CMK (cell line): ENCODE measurements around the gene PSPN.
"Not testable (repeated sequence)": the region's sequence is repeated elsewhere in the genome, so short reads cannot be mapped to it uniquely, and the experiment has no call there.

Source experiments
- DNase-seq: peaks from one replicate; pipeline ENCODE4 v3.0.0-alpha.2; 2010; ENCODE audit warnings: low read depth

Gene PSPN

DNA sequence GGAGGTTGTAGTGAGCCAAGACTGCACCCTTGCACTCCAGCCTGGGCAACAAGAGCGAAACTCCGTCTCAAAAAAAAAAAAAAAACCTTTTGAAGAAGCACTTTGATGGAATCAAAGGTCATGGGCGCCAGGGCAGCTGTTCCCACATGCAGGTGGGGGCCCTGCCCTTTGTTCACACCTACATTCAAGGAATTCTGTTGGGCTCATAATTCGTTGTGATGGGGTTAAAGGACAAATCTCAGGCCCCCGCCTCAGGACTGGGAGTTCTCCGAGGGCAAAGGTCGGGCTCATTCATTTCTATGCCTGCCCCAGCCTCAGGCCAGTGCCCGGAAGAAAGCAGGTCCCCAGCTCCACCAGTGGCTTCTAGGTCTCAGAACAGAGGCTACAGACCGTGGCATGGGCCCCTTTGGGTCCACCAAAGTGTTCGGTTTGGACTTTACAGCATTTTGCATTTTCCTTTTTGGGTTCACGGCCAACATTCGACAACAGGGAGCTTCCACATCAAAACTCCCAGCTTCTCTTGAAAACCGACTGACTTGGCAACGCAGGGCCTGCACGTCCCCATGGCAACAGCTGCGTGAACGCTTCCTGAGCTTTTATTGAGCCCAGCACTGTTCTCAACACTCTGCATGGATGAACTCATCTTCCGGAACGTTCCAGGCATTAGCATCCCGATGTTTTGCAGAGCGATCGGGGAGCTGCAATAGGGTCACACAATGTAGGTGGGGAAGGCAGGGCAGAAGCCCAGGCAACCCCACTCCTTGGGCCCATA is 27.3 kb upstream of the PSPN start:
- no peak for DNase-seq

DNA sequence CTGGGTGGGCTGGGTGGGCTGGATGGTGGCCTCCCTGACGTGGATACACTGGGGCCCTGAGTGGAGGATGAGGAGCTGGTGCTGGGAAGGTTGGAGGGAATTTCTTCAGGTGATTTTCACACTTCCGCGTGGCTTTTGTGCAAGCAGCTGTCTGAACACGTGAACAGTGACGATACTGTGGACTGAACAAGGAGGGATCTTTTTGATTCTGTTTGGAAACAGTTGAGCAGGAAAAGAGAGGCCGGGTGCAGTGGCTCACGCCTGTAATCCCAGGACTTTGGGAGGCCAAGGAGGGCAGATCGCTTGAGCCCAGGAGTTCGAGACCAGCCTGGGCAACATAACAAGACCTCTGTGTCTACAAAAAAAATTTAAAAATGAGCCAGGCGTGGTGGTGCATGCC is 26.3 kb upstream of the PSPN start:
- no peak for DNase-seq

DNA sequence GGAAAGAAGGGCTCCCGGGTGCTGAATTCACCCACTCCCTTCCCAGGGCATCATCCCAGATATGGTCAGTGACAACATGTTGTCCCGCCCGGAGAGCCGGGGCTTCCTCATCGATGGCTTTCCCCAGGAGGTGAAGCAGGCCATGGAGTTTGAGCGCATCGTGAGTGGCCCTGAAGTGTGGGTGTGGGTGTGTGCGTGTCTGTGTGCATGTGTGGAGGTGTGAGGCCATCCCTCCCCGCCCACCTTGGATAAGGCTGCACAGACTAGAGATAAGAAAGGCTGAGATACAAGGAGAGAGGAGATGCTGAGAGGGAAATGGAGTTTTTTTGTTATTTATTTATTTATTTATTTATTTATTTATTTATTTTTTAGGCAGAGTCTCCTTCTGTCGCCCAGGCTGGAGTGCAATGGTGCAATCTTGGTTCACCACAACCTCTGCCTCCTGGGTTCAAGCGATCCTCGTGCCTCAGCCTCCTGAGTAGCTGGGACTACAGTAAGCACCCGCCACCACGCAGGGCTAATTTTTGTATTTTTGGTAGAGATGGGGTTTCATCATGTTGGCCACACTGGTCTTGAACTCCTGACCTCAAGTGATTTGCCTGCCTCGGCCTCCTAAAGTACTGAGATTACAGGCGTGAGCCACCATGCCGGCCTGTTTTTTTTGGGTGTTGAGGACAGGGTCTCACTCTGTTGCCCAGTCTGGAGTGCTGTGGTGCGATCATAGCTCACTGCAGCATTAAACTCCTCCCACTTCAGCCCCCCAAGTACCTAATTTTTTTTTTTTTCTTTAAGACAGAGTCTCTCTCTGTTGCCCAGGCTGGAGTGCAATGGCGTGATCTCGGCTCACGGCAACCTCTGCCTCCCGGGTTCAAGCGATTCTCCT is 24.6 kb upstream of the PSPN start:
- not testable (repeated sequence) for DNase-seq

DNA sequence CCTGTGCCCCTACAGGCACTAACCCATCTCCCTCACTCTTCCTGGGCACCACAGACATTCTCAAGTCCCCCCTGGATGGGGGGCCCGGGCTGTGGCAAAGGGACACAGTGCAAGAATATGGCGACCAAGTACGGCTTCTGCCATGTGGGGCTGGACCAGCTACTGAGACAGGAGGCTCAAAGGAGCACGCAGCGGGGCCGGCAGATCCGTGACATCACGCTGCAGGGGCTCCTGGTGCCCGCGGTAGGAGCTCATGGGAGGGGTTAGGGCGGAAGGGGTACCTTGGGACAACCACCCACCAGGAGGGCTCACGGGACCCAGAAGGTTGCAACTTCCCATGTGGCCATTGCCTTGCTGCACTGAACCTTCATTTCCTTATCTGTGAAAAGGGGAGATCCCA is 20.6 kb upstream of the PSPN start:
- no peak for DNase-seq

DNA sequence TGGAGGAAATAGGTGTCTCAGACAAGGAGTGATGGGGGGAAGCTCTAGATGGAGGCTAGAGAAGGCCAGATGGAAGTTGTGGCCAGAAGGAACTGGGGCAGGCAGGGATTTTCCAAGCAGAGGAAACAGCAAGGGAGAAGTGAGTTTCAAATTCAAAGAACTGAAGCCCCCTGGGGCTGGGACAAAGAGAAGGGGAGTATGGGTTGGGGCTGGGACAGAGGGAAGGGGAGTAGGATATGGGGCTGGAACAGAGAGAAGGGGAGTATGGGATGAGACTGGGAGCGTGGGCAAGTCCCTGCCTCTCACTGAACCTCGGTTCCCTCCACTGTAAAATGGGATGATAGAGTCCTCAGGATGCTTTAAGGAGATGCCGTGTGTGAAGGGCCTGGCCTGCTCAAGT is 19.1 kb upstream of the PSPN start:
- no peak for DNase-seq

DNA sequence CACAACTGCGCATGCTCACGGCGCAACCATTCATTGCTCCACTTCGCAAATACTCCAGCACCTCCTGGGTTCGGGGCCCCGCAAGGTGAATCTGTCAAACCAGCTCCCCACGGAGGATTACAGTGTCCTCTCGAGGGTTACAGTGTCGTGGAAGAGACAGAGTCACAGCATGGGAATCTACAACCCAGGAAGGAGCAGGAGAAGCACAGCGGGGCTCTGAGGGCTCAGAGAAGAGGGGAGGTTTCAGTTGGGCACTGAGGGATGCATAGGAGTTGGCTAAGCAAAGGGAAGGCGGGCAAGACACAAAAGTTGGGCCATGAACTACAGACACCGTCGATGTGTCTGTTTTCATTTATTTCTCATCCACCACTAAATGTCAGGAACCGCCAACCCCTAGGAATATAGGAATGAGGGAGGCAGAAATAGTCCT is 18.3 kb upstream of the PSPN start:
- DNase-seq, result no peak

DNA sequence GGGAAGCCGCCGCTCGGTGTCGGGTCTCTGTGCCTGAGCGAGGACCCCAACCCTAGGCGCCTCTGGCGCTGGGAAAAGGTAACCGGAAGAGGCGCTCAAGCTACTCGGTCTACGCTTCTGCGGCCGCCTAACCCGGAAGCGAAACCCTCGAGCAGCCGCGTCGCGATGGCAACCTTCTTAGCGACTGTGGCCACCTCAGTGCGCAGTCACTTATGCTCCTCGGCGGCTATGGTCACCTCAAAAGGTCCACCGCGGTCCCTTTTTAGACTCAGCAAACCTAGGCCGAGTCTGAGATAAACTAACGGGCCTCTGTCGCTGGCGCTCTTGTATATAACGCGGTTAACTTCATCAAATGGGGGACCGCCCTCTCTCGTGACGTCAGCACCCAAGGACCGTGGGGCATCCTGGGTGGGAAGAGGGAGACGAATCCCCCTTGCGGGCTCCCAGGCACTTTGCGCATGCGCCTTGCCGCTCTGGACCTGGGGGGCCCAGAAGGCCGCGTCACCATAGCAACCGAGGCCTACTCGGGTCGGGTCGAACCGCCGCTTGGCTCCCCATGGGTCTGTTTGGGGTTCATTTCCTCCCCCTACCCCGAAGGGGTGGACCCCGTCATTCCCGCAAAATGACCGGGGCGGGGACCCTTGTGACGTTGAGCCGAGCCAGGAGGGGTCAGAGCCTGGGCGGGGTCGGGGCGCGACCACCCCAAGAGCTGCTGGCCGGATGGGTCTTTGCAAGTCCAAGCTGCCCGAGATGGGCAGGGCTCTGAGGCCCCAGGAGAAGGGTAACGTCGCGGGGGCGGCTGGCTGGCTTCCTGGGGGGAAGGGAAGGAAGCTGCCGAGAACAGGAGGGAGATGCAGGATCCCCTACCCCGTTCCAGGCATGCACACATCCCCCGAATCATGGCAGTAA is 17.6 kb upstream of the PSPN start, which contains the start of gene GTF2F1:
Gene GTF2F1, minus strand, starts transcription at position 91 of the 909 bp plus-strand sequence. CDS start 169 bp downstream, outside the sequence.
- DNase-seq, result peak; percentile 82

DNA sequence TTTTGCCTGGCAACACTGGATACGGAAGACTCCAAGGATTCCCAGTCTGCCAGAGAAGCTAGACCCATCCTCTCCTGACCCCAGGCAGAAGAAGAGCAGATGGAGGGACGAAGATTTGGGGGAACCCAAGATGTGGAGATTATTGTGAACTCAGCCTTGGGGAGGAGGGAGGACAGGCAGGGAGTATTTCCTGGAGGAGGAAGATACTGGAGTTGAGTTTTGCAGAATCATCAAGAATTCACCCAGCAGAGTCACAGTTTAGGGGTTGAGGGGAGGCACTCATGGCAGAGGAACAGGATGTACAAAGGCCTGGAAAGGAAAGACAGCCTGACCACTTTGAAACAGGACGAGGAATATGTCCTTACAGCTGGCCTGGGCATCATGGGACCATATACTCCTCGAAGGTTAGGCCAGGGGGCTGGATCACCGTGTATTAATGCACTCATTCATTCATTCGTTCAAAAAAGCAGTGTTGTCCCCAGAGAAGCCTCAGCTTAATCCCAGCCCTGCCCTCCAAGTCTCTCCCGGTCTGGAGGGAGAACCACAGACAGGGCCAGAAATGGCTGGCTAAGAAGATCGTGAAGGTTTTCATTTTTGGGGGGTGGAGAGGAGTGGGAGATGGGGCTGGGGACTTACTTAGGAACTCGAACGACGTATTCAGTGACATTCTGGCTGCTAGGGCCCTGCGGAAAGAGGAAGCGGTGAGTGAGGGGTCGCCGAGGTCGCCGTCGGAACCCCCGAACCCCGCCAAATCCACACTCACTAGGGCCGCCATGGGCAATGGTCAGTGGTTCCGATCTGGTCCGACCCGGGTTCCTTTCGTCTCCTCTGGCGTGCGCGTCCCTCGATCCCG is 16.7 kb upstream of the PSPN start:
- DNase-seq, result no peak

DNA sequence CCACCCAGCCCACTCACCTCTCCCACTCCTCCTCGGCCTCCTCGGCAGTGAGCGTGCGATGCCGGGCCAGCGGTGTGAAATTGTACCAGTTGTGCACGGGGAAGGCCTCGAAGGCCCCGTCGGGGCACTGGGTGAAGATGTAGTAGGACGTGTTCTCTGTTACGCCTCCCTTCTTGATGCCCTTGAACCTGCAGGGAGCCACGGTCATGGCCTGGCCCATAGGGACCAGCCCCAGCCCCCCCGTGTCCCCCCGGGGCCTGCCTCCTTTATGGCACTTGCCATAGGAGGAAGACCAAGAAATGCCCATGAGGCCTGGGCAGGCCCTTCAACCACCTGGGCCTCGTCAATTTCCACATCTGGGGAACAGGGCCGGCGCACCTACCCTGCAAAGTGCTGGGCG is 11.6 kb upstream of the PSPN start:
- no peak for DNase-seq

DNA sequence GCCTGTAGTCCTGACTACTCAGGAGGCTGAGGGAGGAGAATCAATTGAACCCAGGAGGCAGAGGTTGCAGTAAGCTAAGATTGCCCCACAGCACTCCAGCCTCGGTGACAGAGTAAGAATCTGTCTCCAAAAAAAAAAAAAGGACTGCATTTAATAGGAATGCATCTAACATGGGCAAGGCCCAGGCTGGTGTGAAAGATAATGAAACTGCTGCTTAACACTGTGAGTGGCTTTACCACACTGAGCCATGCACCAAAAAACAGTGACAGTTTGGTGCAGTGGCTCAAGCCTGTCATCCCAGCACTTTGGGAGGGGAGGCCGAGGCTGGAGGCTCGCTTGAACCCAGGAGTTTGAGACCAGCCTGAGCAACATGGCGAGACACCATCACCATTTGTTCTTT is 8.6 kb upstream of the PSPN start:
- DNase-seq, result no peak

DNA sequence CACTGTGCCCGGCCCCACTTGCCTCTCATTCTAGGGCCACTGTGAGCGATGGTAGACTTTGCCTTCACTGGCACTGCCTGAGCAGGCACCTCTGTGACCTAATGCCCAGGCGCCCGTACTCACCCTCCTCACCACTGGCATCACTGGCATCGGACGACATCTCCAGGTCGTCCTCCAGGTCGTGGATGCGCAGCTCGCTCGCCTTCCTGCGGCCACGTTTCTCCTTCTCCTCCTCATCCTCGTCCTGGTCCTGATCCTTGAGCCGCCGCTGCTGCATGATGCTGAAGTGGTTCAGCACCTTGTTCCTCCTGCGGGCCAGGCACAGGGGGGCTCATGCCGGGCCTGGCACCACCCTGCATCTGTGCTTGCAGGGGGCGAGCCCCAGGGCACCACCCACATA is 7.5 kb upstream of the PSPN start:
- no peak for DNase-seq

DNA sequence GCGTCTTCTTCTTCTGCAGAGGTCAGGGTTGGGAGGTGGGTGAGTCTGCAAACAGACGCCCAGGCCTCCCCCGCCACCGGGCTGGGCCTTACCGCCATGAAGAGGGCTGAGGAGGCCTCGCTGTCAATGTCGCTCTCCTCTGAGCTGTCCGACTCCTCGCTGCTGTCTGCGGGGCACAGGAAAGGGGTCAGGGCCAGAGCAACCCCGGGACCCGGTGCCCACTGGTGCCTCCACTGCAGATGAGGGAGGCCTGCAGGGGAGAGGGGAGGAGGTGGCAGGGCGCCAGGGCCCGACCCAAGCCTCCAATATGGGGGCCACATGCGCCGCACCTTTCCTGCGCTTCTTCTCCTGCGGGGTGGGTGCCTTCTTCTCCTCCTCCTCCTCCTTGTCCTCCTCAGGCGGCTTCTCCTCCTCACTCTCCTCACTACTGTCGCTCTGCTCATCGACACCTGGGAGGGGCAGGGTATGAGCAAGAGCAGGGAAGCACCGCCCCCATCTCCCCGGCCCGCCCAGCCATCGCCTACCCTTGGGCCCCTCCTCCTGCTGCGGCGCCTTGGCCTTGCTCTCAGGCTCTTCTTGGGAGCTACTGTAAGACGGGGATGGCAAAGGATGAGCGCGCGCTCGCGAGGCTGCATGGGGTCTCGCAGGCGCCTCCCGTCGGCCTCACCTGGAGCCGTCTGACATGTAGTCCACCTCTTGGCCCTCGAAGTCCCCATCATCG is 5.5 kb upstream of the PSPN start:
- no peak for DNase-seq

DNA sequence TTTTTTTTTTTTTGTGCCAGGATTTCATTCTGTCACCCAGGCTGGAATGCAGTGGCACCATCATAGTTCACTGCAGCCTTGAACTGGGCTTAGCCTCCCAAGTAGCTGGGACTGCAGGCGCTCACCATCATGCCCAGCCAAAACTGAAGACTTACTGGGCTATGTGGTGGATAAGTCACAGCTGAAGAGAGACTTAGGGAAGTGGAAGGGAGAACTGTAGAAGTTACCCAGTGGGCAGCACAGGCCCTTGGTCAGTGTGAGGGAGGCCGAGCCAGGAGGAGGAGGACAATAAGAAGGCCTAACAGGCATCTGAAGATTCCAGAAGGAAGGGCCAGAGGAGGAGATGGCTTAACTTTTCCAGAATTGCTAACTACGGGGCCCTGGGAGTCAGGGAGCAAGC is 4.0 kb upstream of the PSPN start:
- DNase-seq, result no peak

DNA sequence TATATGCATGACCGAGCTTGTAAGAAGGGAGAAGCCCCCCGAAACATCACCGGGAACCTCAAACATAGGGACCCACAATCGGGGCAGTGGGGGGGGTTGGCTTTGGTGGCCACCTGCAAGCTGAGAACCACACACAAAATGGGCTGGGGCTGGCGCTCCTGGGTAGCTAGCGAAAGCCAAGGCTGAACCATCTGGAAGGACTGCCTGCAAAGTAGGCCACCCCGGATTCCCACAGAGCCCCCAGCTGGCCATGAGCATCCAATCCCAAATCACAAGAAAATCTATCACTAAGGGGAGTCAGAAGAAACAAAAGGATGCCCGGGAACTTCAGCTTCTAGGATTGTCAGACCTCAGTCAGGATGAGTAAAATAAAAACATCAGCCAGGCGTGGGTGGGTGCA is 2.8 kb upstream of the PSPN start:
- DNase-seq, result no peak

DNA sequence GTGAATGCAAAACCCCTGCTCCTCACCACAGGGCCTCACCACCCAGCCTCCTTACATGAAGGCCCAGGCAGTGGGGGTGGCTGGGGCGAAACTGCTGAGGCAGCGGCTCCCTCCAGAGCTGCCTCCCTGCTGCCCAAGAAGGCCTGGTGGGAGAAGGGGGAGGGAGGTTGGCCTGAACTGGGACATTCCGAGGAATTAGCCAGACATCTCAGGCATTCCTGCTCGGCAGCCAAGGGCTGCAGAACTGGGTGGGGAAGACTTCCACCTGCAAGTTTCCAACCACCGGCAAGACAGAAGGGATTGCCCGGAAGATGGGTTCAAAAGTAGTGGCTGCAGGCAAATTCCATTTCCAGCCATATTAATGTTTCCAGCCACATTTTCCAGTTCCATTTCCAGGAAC is 2.3 kb upstream of the PSPN start:
- DNase-seq, result no peak

DNA sequence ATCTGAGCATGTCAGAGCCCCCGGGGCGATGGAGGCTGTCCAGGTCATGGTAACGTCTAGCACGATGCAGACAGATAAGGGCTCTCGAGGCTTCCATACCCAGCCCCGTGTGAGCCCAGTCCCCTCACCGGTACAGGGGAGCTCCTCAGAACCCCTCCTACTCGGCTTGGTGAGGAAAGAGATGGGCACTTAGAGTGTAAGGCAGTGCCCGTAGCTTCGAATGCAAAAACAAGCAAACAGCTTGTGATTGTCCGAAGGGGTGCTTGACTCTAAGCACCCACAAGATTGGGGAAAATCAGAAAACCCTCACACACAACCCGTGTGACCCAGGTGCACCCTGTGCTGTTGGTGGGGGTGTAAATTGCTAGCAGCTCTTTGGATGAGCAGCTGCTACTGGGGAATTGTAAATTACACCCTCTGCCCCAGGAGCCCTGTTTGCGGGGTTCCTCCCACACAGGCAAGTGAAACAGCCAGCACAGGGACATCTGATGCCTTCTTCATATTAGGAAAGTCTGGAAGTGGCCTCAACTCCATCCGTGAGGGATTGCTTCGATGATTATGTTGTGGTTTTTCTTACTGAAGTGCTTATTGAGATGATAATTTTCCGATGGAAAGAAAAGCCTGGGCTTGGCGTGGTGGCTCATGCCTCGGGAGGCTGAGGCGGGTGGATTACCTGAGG is 918 bp upstream of the PSPN start:
- DNase-seq, result no peak

DNA sequence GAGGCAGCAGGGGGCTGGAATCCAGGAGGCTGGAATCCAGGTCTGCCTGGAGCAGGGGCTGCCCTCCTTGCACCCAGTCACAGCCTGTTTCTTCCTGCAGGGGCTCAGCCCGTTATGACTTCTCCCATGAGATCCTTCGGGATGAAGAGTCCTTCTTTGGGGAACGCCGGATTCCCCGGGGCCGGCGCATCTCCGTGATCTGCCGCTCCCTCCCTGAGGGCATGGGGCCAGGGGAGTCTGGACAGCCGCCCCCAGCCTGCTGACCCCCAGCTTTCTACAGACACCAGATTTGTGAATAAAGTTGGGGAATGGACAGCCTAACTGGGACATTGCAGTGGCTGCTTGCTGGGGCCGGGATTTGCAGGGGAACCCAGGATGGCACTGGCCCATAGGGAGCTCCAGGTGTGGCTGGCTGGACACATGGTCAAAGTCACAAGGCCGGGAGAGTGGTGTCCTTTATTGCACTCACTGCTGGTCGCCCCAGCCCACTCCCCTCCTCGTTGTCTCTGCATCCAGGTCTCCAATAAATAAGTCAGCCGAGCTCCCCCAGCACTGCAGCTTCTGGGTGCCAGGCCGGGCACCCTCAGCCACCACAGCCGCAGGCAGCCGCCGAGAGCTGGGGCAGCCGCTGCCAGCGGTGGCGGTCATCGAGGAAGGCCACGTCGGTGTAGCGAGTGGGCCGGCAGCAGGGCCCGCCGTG is 872 bp downstream of the PSPN start:
- no peak for DNase-seq

DNA sequence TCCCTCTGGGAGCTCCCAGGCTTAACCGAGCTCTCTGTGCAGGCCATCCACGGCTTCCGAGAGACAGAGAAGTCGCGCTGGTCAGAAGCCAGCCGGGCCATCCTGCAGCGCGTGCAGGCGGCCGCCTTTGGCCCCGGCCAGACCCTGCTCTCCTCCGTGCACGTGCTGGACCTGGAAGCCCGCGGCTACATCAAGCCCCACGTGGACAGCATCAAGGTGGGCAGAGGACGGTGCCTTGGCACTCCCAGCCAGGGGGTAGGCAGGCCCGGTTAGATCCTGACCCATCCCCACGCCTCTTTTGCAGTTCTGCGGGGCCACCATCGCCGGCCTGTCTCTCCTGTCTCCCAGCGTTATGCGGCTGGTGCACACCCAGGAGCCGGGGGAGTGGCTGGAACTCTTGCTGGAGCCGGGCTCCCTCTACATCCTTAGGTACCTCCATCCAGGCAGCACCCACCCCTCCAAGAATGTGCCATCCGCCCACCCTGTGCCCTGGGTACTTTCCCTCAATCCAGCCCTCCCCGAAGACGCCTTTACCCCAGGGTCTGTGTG is 1.5 kb downstream of the PSPN start:
- DNase-seq, result no peak

DNA sequence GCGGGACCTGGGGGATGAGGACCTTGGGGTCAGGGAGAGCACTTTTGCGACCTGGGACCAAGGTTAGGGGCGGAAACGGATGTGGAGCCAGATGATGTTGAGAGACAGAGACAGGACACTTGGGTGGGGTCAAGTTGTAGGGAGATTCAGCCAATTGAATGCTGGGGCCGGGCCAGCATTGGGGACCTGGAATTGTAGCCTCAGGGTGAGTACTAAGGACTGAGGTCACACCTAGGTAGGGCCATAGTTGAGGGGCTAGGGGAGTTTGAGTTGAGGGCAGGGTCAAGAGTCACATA is 2.0 kb downstream of the PSPN start:
- peak; percentile 81 for DNase-seq
